ENCODE results near the gene MAP3K12.

DNA sequence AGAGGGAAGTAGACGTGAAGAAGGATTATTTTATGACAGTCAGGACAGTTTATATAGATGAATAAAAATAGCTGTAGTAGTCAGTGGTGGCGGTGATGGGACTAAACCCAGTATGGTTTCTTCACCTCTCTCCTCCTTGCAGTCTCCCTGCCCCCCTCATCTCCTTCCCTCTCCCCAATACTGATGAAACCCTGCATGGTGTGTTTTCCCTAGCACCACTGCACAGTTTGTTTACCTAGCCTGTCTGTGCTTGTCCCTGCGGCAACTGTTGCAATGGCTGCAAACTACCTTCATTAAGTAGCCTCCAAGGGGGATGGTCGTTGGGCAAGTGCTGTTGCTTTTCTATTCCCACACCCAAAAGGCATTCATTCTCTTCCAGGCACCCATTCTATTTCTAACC is 32.6 kb downstream of the MAP3K12 start:
- TF ChIP-seq, protein P1, sequence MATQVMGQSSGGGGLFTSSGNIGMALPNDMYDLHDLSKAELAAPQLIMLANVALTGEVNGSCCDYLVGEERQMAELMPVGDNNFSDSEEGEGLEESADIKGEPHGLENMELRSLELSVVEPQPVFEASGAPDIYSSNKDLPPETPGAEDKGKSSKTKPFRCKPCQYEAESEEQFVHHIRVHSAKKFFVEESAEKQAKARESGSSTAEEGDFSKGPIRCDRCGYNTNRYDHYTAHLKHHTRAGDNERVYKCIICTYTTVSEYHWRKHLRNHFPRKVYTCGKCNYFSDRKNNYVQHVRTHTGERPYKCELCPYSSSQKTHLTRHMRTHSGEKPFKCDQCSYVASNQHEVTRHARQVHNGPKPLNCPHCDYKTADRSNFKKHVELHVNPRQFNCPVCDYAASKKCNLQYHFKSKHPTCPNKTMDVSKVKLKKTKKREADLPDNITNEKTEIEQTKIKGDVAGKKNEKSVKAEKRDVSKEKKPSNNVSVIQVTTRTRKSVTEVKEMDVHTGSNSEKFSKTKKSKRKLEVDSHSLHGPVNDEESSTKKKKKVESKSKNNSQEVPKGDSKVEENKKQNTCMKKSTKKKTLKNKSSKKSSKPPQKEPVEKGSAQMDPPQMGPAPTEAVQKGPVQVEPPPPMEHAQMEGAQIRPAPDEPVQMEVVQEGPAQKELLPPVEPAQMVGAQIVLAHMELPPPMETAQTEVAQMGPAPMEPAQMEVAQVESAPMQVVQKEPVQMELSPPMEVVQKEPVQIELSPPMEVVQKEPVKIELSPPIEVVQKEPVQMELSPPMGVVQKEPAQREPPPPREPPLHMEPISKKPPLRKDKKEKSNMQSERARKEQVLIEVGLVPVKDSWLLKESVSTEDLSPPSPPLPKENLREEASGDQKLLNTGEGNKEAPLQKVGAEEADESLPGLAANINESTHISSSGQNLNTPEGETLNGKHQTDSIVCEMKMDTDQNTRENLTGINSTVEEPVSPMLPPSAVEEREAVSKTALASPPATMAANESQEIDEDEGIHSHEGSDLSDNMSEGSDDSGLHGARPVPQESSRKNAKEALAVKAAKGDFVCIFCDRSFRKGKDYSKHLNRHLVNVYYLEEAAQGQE (IDR thresholded peaks at IDR 0.05; ENCODE audit: borderline replicate concordance), result no peak
- TF ChIP-seq, protein P2, sequence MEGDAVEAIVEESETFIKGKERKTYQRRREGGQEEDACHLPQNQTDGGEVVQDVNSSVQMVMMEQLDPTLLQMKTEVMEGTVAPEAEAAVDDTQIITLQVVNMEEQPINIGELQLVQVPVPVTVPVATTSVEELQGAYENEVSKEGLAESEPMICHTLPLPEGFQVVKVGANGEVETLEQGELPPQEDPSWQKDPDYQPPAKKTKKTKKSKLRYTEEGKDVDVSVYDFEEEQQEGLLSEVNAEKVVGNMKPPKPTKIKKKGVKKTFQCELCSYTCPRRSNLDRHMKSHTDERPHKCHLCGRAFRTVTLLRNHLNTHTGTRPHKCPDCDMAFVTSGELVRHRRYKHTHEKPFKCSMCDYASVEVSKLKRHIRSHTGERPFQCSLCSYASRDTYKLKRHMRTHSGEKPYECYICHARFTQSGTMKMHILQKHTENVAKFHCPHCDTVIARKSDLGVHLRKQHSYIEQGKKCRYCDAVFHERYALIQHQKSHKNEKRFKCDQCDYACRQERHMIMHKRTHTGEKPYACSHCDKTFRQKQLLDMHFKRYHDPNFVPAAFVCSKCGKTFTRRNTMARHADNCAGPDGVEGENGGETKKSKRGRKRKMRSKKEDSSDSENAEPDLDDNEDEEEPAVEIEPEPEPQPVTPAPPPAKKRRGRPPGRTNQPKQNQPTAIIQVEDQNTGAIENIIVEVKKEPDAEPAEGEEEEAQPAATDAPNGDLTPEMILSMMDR (IDR thresholded peaks at IDR 0.05; ENCODE audit: poor library complexity, severe bottlenecking), result no peak
- TF ChIP-seq EP300 (conservative IDR thresholded peaks at IDR 0.05; ENCODE audit: poor library complexity, severe bottlenecking) (no peak), MXI1 (conservative IDR thresholded peaks at IDR 0.05; ENCODE audit: poor library complexity, severe bottlenecking) (no peak), EZH2 (IDR thresholded peaks at IDR 0.05; ENCODE audit: borderline replicate concordance, insufficient read depth, low read length, poor library complexity, severe bottlenecking) (no peak), SMC3 (conservative IDR thresholded peaks at IDR 0.05; ENCODE audit: poor library complexity) (no peak), POLR2AphosphoS5 (IDR thresholded peaks at IDR 0.05) (no peak), RAD21 (conservative IDR thresholded peaks at IDR 0.05) (no peak)

Data from neural cell (in vitro differentiated cells).